Activated CD8-positive, alpha-beta memory T cell treated with anti-CD3 and anti-CD28 coated beads for 24 hours (primary cell): ENCODE data around the gene PODXL.
A peak's percentile ranks its signal among the peaks of the same experiment; 100 is the strongest.

ENCODE experiments used
- DNase-seq: peaks from one replicate; pipeline ENCODE4 v3.0.0-alpha.2; 2020

PODXL gene

GRCh38 chr7:131556053-131556908 is at the start of gene PODXL:
PODXL (minus strand) TSS chr7:131556628; CDS start chr7:131556359, 269 bp downstream.
- peak; percentile 77 for DNase-seq

- DNase-seq, result no peak
Measured at GRCh38 chr7:131605280-131605878, 49.0 kb upstream of the PODXL start.

GRCh38 chr7:131604841-131605279 is 48.4 kb upstream of the PODXL start:
- DNase-seq, result no peak

- DNase-seq, result no peak
Measured at GRCh38 chr7:131603932-131604331, 47.5 kb upstream of the PODXL start.

GRCh38 chr7:131602994-131603372 is 46.6 kb upstream of the PODXL start:
- no peak for DNase-seq

GRCh38 chr7:131602304-131602993 is 46.0 kb upstream of the PODXL start:
- no peak for DNase-seq

GRCh38 chr7:131600085-131600881 is 43.9 kb upstream of the PODXL start:
- no peak for DNase-seq

- DNase-seq, result no peak
Measured at GRCh38 chr7:131596785-131597184, 40.4 kb upstream of the PODXL start.

- DNase-seq, result no peak
Measured at GRCh38 chr7:131595699-131596098, 39.3 kb upstream of the PODXL start.

GRCh38 chr7:131591687-131592319 is 35.4 kb upstream of the PODXL start:
- no peak for DNase-seq

GRCh38 chr7:131587315-131587923 is 31.0 kb upstream of the PODXL start:
- no peak for DNase-seq

GRCh38 chr7:131586759-131587158 is 30.3 kb upstream of the PODXL start:
- DNase-seq, result no peak

GRCh38 chr7:131586259-131586658 is 29.8 kb upstream of the PODXL start:
- DNase-seq, result no peak

GRCh38 chr7:131583430-131583829 is 27.0 kb upstream of the PODXL start:
- DNase-seq, result no peak

GRCh38 chr7:131581241-131582051 is 25.0 kb upstream of the PODXL start:
- no peak for DNase-seq

- no peak for DNase-seq
Measured at GRCh38 chr7:131578602-131579001, 22.2 kb upstream of the PODXL start.

- no peak for DNase-seq
Measured at GRCh38 chr7:131574741-131575140, 18.3 kb upstream of the PODXL start.

- no peak for DNase-seq
Measured at GRCh38 chr7:131570401-131570800, 14.0 kb upstream of the PODXL start.

GRCh38 chr7:131568970-131569369 is 12.5 kb upstream of the PODXL start:
- DNase-seq, result no peak

GRCh38 chr7:131568510-131568909 is 12.1 kb upstream of the PODXL start:
- DNase-seq, result no peak

- DNase-seq, result no peak
Measured at GRCh38 chr7:131564640-131565039, 8.2 kb upstream of the PODXL start.
